SU-DHL-6 (cell line): ENCODE measurements around the gene FAM114A2.

Experiments used
- CTCF ChIP-seq: fragments of 200-600 bp; sonication (generic); IDR thresholded peaks from one replicate; pipeline ENCODE4 v1.5.1; 2017; ENCODE audit warnings: antibody characterized with exemption, mild to moderate bottlenecking, low read length, moderate library complexity; ENCODE audit not compliant: insufficient read depth, poor library complexity, severe bottlenecking
- EZH2phosphoT487 ChIP-seq: fragments of 200-600 bp; sonication (generic), shearing (Covaris generic); conservative IDR thresholded peaks from 2 replicates; pipeline ENCODE4 v1.6.1; 2018; ENCODE audit warnings: mild to moderate bottlenecking, antibody characterized with exemption, low read length, moderate library complexity, mixed read lengths

GRCh38 chr5:153964880-153965645 lies 73.6 kb downstream of the FAM114A2 start:
- TF ChIP-seq CTCF (peak; percentile 89), EZH2phosphoT487 (no peak)
